Melanocyte of skin (primary cell): ENCODE data around the gene ETV5. TPM values are rescaled to one million over a fixed set of nuclear protein-coding genes. Genes with fewer than 3 reads are reported as not detected.

Experiments used
- small RNA-seq, 2 donors: library from RNA; depleted of rRNA; stranded (forward); fragments of <200 nt; gene quantifications; one replicate each; pipeline ENCODE3, GENCODE V24; 2012
- total RNA-seq, 2 donors: library from RNA; depleted of rRNA; stranded (reverse); fragments of >200 nt; gene quantifications; 2 replicates each; pipeline ENCODE4 v1.2.3, GENCODE V29; 2012

ETV5 gene
- total RNA-seq: 100 to 1,000 TPM; 115 to 158 TPM

GRCh38 chr3:186108941-186109865, at the start of gene ETV5:
TSS of gene ETV5 (minus strand) at chr3:186109089. CDS start at chr3:186105868, 3,221 bp downstream.

Small RNA genes lying within 50 kb of the gene (small RNA-seq; reads per million reads assigned to genes)
- 0 reads per million in 2 donors for gene RF00017

Other genes starting within 250 kb of the ETV5 start
- 100 to 1,000 TPM; 115 to 261 TPM for gene TRA2B, start 171.1 kb downstream of the ETV5 start, total RNA-seq